ENCODE measurements around the gene DNAJB8. TPM values are rescaled to one million over a fixed set of nuclear protein-coding genes. Genes with fewer than 3 reads are reported as not detected.

DNAJB8 gene
- total RNA-seq, 1 experiment from 2014 or later, result not detected

- no peaks in the 10 kb centered on the region for H3K79me1 ChIP-seq (ENCODE audit: insufficient read depth, low read depth, low read length, poor library complexity, severe bottlenecking)
- no peak overlapping the region for H2BK12ac ChIP-seq (ENCODE audit: insufficient read length, low read depth, low read length)
- Mint-ChIP-seq H3K9me3 (peaks cover 0 to 2% of the 10 kb centered on the region in 2 experiments; a peak in 1 of 5 replicates), H3K27ac (no peak overlapping the region), H3K4me1 (peaks cover 41 to 74% of the 10 kb centered on the region in 2 experiments), H3K27me3 (ENCODE audit: low read depth) (peaks cover 100% of the 10 kb centered on the region), H3K4me3 (peak overlapping the region in 1 of 2 experiments; percentile 76; a peak in 3 of 5 replicates), H3K36me3 (ENCODE audit: insufficient read depth in 1 of 3, low read depth in 3 of 3) (peaks cover 0 to 6% (median 0%) of the 10 kb centered on the region in 3 experiments; a peak in 3 of 7 replicates)
- no peak overlapping the region for H3K18ac ChIP-seq (ENCODE audit: insufficient read length, low read depth, low read length)
- no CpG with 5 or more reads among the region's 11 CpGs for WGBS (ENCODE audit: extremely low coverage, insufficient read length, low lambda C conversion rate)
- H2AFZ ChIP-seq (ENCODE audit: low read length), result no peak overlapping the region
- no peak overlapping the region for H4K8ac ChIP-seq (replicated peaks; ENCODE audit: insufficient read length, low read depth, low read length)
- no peak overlapping the region for H3K4ac ChIP-seq (ENCODE audit: low read depth, low read length)
- H2AK5ac ChIP-seq (ENCODE audit: insufficient read length, low read length), result no peak overlapping the region
- H2BK120ac ChIP-seq (ENCODE audit: low read depth, low read length, poor library complexity, severe bottlenecking), result no peak overlapping the region
- H3K27ac ChIP-seq (ENCODE audit: insufficient read length, low read depth, low read length), result no peak overlapping the region
- H3K4me1 ChIP-seq (ENCODE audit: insufficient read depth, low read length), result peaks cover 2% of the 10 kb centered on the region; the same call in 1 of the 2 replicates
- H2BK15ac ChIP-seq (ENCODE audit: low read depth, low read length), result no peak overlapping the region
- no peak overlapping the region for H4K91ac ChIP-seq (ENCODE audit: insufficient read length, low read depth, low read length)
- peaks cover 12% of the 10 kb centered on the region for H3K23me2 ChIP-seq (ENCODE audit: insufficient read length, low read depth, low read length, poor library complexity, severe bottlenecking)
- H3K23ac ChIP-seq (ENCODE audit: insufficient read length, low read depth, low read length), result no peak overlapping the region
- no peak for DNase-seq
- H4K5ac ChIP-seq (ENCODE audit: insufficient read length, low read depth, low read length), result no peak overlapping the region
- TF ChIP-seq, protein P1, sequence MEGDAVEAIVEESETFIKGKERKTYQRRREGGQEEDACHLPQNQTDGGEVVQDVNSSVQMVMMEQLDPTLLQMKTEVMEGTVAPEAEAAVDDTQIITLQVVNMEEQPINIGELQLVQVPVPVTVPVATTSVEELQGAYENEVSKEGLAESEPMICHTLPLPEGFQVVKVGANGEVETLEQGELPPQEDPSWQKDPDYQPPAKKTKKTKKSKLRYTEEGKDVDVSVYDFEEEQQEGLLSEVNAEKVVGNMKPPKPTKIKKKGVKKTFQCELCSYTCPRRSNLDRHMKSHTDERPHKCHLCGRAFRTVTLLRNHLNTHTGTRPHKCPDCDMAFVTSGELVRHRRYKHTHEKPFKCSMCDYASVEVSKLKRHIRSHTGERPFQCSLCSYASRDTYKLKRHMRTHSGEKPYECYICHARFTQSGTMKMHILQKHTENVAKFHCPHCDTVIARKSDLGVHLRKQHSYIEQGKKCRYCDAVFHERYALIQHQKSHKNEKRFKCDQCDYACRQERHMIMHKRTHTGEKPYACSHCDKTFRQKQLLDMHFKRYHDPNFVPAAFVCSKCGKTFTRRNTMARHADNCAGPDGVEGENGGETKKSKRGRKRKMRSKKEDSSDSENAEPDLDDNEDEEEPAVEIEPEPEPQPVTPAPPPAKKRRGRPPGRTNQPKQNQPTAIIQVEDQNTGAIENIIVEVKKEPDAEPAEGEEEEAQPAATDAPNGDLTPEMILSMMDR (conservative IDR thresholded peaks at IDR 0.05), result no peak
- no peak overlapping the region for H3T11ph ChIP-seq (ENCODE audit: low read length)
- H3K4me2 ChIP-seq (ENCODE audit: insufficient read depth, insufficient read length, low read length), result peak overlapping the region; percentile 7
- no peak overlapping the region for H2BK20ac ChIP-seq (ENCODE audit: low read depth, low read length, poor library complexity, severe bottlenecking)
- H2BK5ac ChIP-seq (ENCODE audit: insufficient read length, low read length), result no peak overlapping the region
- no peak overlapping the region for H3K56ac ChIP-seq (ENCODE audit: insufficient read length, low read depth, low read length)
- no peaks in the 10 kb centered on the region for H3K79me2 ChIP-seq (ENCODE audit: insufficient read depth, low read length)
- H3K27me3 ChIP-seq (ENCODE audit: insufficient read depth, low read length), result peaks cover 88% of the 10 kb centered on the region
- H4K20me1 ChIP-seq (ENCODE audit: control insufficient read depth, insufficient read depth, insufficient read length), result peaks cover 7% of the 10 kb centered on the region
- no peak overlapping the region for H3K9ac ChIP-seq (ENCODE audit: extremely low read depth, insufficient read length, low read length)
- H3K14ac ChIP-seq (ENCODE audit: insufficient read depth, low read length), result no peak overlapping the region
- no peaks in the 10 kb centered on the region for H3K9me3 ChIP-seq (ENCODE audit: control insufficient read depth, low read depth, low read length)
Observed at GRCh38 chr3:128482175-128482574, 15.5 kb upstream of the DNAJB8 start.

All from H9 (cell line).